Measurements from ENCODE around the gene ARF3. TPM values are rescaled to one million over a fixed set of nuclear protein-coding genes. Genes with fewer than 3 reads are reported as not detected.
A peak's percentile ranks its signal among the peaks of the same experiment; 100 is the strongest.

ARF3 gene
- total and polyA plus RNA-seq, 9 donors, result 25.5 to 243 (median 100) TPM

- no peak for TF ChIP-seq POLR2A (IDR thresholded peaks at IDR 0.05)
- peak; percentile 31 to 51 (median 42) for TF ChIP-seq CTCF (IDR thresholded peaks at IDR 0.05)
- no peak for TF ChIP-seq EP300 (IDR thresholded peaks at IDR 0.05)
- Histone ChIP-seq H3K4me3 (no peak overlapping the region), H3K36me3 (no peaks in the 10 kb centered on the region), H3K9me3 (no peaks in the 10 kb centered on the region), H3K4me1 (ENCODE audit: insufficient read depth) (peaks cover 11% of the 10 kb centered on the region), H3K27me3 (peaks cover 7% of the 10 kb centered on the region), H3K27ac (no peak overlapping the region)
- 8 to 13% (median 11%) methylated on average over 34 to 50 of the region's 50 CpGs for WGBS, 3 donors
- peak in 3 of 5 donors; percentile 59 to 76 (median 64) for DNase-seq
- intact Hi-C loops (cut with DNase I), result no loop called here
Observed at GRCh38 chr12:48977290-48978281, 20.3 kb upstream of the ARF3 start.

- TF ChIP-seq EP300 (IDR thresholded peaks at IDR 0.05), result no peak
- no peak for TF ChIP-seq POLR2A (IDR thresholded peaks at IDR 0.05)
- TF ChIP-seq CTCF (IDR thresholded peaks at IDR 0.05), result no peak
- 14 to 19% (median 17%) methylated on average over 19 of the region's 19 CpGs for WGBS, 3 donors
- Histone ChIP-seq H3K36me3 (no peaks in the 10 kb centered on the region), H3K27me3 (peaks cover 7% of the 10 kb centered on the region), H3K27ac (no peak overlapping the region), H3K4me1 (ENCODE audit: insufficient read depth) (peaks cover 7% of the 10 kb centered on the region), H3K4me3 (no peak overlapping the region), H3K9me3 (no peaks in the 10 kb centered on the region)
- DNase-seq, result peak in 2 of 5 donors; percentile 58 to 61
- intact Hi-C loops (cut with DNase I), result no loop called here
Observed at GRCh38 chr12:48973941-48974673, 16.8 kb upstream of the ARF3 start.

GRCh38 chr12:48973531-48973930 lies 16.2 kb upstream of the ARF3 start:
- WGBS, 3 donors, result 23 to 28% (median 24%) methylated on average over 7 to 12 of the region's 12 CpGs

More at GRCh38 chr12:48973531-48973930, 16.2 kb upstream of the ARF3 start:
- H3K4me3 ChIP-seq, result no peak overlapping the region
- TF ChIP-seq POLR2A (IDR thresholded peaks at IDR 0.05) (no peak), CTCF (IDR thresholded peaks at IDR 0.05) (no peak), EP300 (IDR thresholded peaks at IDR 0.05) (no peak)
- no peaks in the 10 kb centered on the region for H3K9me3 ChIP-seq
- peaks cover 7% of the 10 kb centered on the region for H3K4me1 ChIP-seq (ENCODE audit: insufficient read depth)
- DNase-seq, result peak in 1 of 5 donors; percentile 38
- intact Hi-C loops (cut with DNase I), result no loop called here
- H3K36me3 ChIP-seq, result no peaks in the 10 kb centered on the region
- H3K27me3 ChIP-seq, result peaks cover 4% of the 10 kb centered on the region
- H3K27ac ChIP-seq, result no peak overlapping the region

Measured in ovary (tissue), 9 donors.